HepG2 (cell line): Measurements from ENCODE around the gene PLPPR2. TPM values are rescaled to one million over a fixed set of nuclear protein-coding genes. Genes with fewer than 3 reads are reported as not detected.

Source experiments
- ARID5B ChIP-seq: IDR thresholded peaks from 2 replicates; pipeline ENCODE4 v1.4.0; 2020; ENCODE audit warnings: mild to moderate bottlenecking, missing genetic modification reagents
- ARNT ChIP-seq: fragments of 450-650 bp; IDR thresholded peaks from 2 replicates; pipeline ENCODE4 v1.6.1; 2017
- ATF4 ChIP-seq, 2 experiments: fragments of 450-650 bp in 1 of 2; sonication (generic) in 1 of 2; formaldehyde crosslinking; IDR thresholded peaks; 2 replicates each; pipeline versions ENCODE4 v1.5.0 to v1.8.0; 2020 to 2022; ENCODE audit warnings: mild to moderate bottlenecking in 1 of 2, missing genetic modification reagents in 1 of 2
- CC2D1A ChIP-seq: sonication (generic); formaldehyde crosslinking; IDR thresholded peaks from 2 replicates; pipeline ENCODE4 v1.8.1; 2023; ENCODE audit warnings: mild to moderate bottlenecking, missing genetic modification reagents
- FOSL1 ChIP-seq: sonication (generic); formaldehyde crosslinking; IDR thresholded peaks from 2 replicates; pipeline ENCODE4 v1.9.0; 2021; ENCODE audit warnings: missing genetic modification reagents, borderline replicate concordance
- FOXA3 ChIP-seq: IDR thresholded peaks from 2 replicates; pipeline ENCODE4 v1.6.1; 2016; ENCODE audit warnings: missing genetic modification reagents, missing compliant biosample characterization
- GRHL1 ChIP-seq: sonication (generic); formaldehyde crosslinking; conservative IDR thresholded peaks from 2 replicates; pipeline ENCODE4 v1.8.0; 2022; ENCODE audit warnings: missing genetic modification reagents
- GZF1 ChIP-seq: sonication (generic); formaldehyde crosslinking; IDR thresholded peaks from 2 replicates; pipeline ENCODE4 v1.5.1; 2020; ENCODE audit warnings: mild to moderate bottlenecking, missing genetic modification reagents
- HDAC2 ChIP-seq: sonication (generic); formaldehyde crosslinking; IDR thresholded peaks from 2 replicates; pipeline ENCODE4 v1.4.0; 2020; ENCODE audit warnings: missing genetic modification reagents
- JARID2 ChIP-seq: sonication (generic); formaldehyde crosslinking; IDR thresholded peaks from 2 replicates; pipeline ENCODE4 v1.8.1; 2023; ENCODE audit warnings: missing genetic modification reagents, inconsistent platforms; ENCODE audit not compliant: insufficient replicate concordance
- NFYB ChIP-seq: sonication (generic); formaldehyde crosslinking; IDR thresholded peaks from 2 replicates; pipeline ENCODE4 v1.4.0; 2020; ENCODE audit warnings: missing genetic modification reagents
- NKX3-1 ChIP-seq: sonication (generic); formaldehyde crosslinking; IDR thresholded peaks from 2 replicates; pipeline ENCODE4 v1.5.0; 2020; ENCODE audit warnings: missing genetic modification reagents
- NR0B2 ChIP-seq: sonication (generic); formaldehyde crosslinking; IDR thresholded peaks from 2 replicates; pipeline ENCODE4 v1.4.0; 2020; ENCODE audit warnings: mild to moderate bottlenecking, missing genetic modification reagents
- NR2F1 ChIP-seq, 2 experiments: fragments of 450-650 bp in 1 of 2; formaldehyde crosslinking in 1 of 2; IDR thresholded peaks; 2 replicates each; pipeline versions ENCODE4 v1.5.0 to v1.6.1; 2016 to 2020; ENCODE audit warnings: mild to moderate bottlenecking in 1 of 2, missing compliant biosample characterization in 1 of 2, missing genetic modification reagents in 1 of 2, moderate library complexity in 1 of 2
- POGZ ChIP-seq: sonication (generic); formaldehyde crosslinking; IDR thresholded peaks from 2 replicates; pipeline ENCODE4 v1.4.0; 2020; ENCODE audit warnings: mild to moderate bottlenecking, missing genetic modification reagents
- TRIM22 ChIP-seq: fragments of 450-650 bp; IDR thresholded peaks from 2 replicates; pipeline ENCODE4 v1.6.1; 2017
- ZNF230 ChIP-seq: sonication (generic); formaldehyde crosslinking; IDR thresholded peaks from 2 replicates; pipeline ENCODE4 v1.4.0; 2020; ENCODE audit warnings: mild to moderate bottlenecking, missing genetic modification reagents
- ZNF24 ChIP-seq: fragments of 450-650 bp; IDR thresholded peaks from 2 replicates; pipeline ENCODE4 v1.6.1; 2017; ENCODE audit warnings: antibody characterized with exemption, mild to moderate bottlenecking
- ZNF350 ChIP-seq: sonication (generic); formaldehyde crosslinking; IDR thresholded peaks from 2 replicates; pipeline ENCODE4 v1.4.0; 2020; ENCODE audit warnings: mild to moderate bottlenecking, low read depth, missing genetic modification reagents, borderline replicate concordance
- ZNF44 ChIP-seq: sonication (generic); formaldehyde crosslinking; IDR thresholded peaks from 2 replicates; pipeline ENCODE4 v1.5.1; 2020; ENCODE audit warnings: mild to moderate bottlenecking, missing genetic modification reagents
- ZNF772 ChIP-seq: sonication (generic); formaldehyde crosslinking; IDR thresholded peaks from 2 replicates; pipeline ENCODE4 v1.5.0; 2020; ENCODE audit warnings: mild to moderate bottlenecking, missing genetic modification reagents
- polyA plus RNA-seq, 8 experiments: library from polyadenylated mRNA; depleted of rRNA in 3 of 8; stranded (reverse) in 7 of 8; unstranded in 1 of 8; fragments of >200 nt; fragmentation: Illumina TruSeq in 4 of 8; extraction: Trizol in 4 of 8; gene quantifications; 2 replicates each; pipeline versions ENCODE4 v1.2.1 to v1.2.3, GENCODE V29; 2011 to 2016; ENCODE audit warnings: low read depth in 4 of 8, missing spikeins in 1 of 8, mixed read lengths in 1 of 8; ENCODE audit not compliant: insufficient read depth in 1 of 8
- total RNA-seq, 5 experiments: library from RNA; depleted of rRNA; stranded (reverse); fragments of >200 nt; fragmentation: Illumina TruSeq; extraction: Trizol; gene quantifications; 2 replicates each; pipeline ENCODE4 v1.2.3, GENCODE V29; 2016; ENCODE audit warnings: low read depth in 1 of 5

PLPPR2 gene
- total and polyA plus RNA-seq, 2 of the 13 experiments (the other 11 are each of a cell fraction or from before 2014, with no cell fraction given), result 1.5 to 2.1 TPM

- TF ChIP-seq GRHL1 (CRISPR knock-in tag) (no peak), TRIM22 (no peak), FOXA3 (peak; percentile 37; the same call in 1 of the 2 replicates), CC2D1A (CRISPR knock-in tag) (0 out of 2 replicates have a peak, but pooled peaks have one; percentile 65), NR0B2 (CRISPR knock-in tag) (no peak), ZNF350 (CRISPR knock-in tag) (peak; percentile 79; the same call in 1 of the 2 replicates), NFYB (CRISPR knock-in tag) (peak; percentile 93), FOSL1 (CRISPR knock-in tag) (no peak), ZNF772 (CRISPR knock-in tag) (0 out of 2 replicates have a peak, but pooled peaks have one; percentile 38), HDAC2 (CRISPR knock-in tag) (peak; percentile 37), ARID5B (CRISPR knock-in tag) (peak; percentile 39; the same call in 1 of the 2 replicates), NR2F1 (CRISPR knock-in tag; IDR thresholded peaks at IDR 0.05) (no peak), POGZ (CRISPR knock-in tag) (peak; percentile 62), ATF4 (CRISPR knock-in tag; IDR thresholded peaks at IDR 0.05) (no peak), ARNT (no peak), ZNF24 (no peak), ZNF230 (CRISPR knock-in tag) (no peak; the same call in 1 of the 2 replicates), ZNF44 (no peak), JARID2 (CRISPR knock-in tag) (peak; percentile 42), NKX3-1 (CRISPR knock-in tag) (no peak), GZF1 (no peak)
Observed at GRCh38 chr19:11380653-11381537, 25.7 kb downstream of the PLPPR2 start (continued).
